ENCODE results near the gene TUT7. TPM values are rescaled to one million over a fixed set of nuclear protein-coding genes. Genes with fewer than 3 reads are reported as not detected.

The TUT7 gene
- total RNA-seq, 2 donors from 2014 or later, result 22.6 to 23.3 TPM

Other genes with a start within 250 kb of the TUT7 start
- under 1 TPM; 0.24 to 0.28 TPM for gene C9orf153, start 94.8 kb downstream of the TUT7 start, total RNA-seq
- gene ISCA1, start 71.9 kb downstream of the TUT7 start, total RNA-seq, result 10 to 100 TPM; 27.4 to 30.9 TPM

All from posterior vena cava (tissue), 2 donors.